Mesothelial cell of epicardium (in vitro differentiated cells): ENCODE measurements around the gene CTDSPL. TPM values are rescaled to one million over a fixed set of nuclear protein-coding genes. Genes with fewer than 3 reads are reported as not detected.

ENCODE experiments used
- DNase-seq, 2 experiments: peaks; one replicate each; pipeline ENCODE4 v3.0.0; 2021; ENCODE audit warnings: low spot score in 2 of 2; ENCODE audit not compliant: unreplicated experiment in 2 of 2
- H3K27ac Mint-ChIP-seq: 2 replicates; pipeline ENCODE4 v1.8.0; 2021; ENCODE audit warnings: mixed read lengths
- H3K27me3 Mint-ChIP-seq: 2 replicates; pipeline ENCODE4 v1.8.0; 2021; ENCODE audit warnings: low read depth, mixed read lengths
- H3K36me3 Mint-ChIP-seq: 2 replicates; pipeline ENCODE4 v1.8.0; 2021; ENCODE audit warnings: mixed read lengths
- H3K4me1 Mint-ChIP-seq: 2 replicates; pipeline ENCODE4 v1.8.0; 2021; ENCODE audit warnings: mixed read lengths
- H3K4me3 Mint-ChIP-seq: 2 replicates; pipeline ENCODE4 v1.8.0; 2021; ENCODE audit warnings: mild to moderate bottlenecking, moderate library complexity, mixed read lengths
- H3K9me3 Mint-ChIP-seq: 2 replicates; pipeline ENCODE4 v1.8.0; 2021; ENCODE audit warnings: mixed read lengths
- CTCF ChIP-seq: fragments of 200-600 bp; sonication (generic); IDR thresholded peaks from one replicate; pipeline ENCODE4 v1.5.0; 2021; ENCODE audit warnings: antibody characterized with exemption; ENCODE audit not compliant: unreplicated experiment
- total RNA-seq: library from RNA; stranded (reverse); gene quantifications from 3 replicates; pipeline ENCODE4 v1.2.1, GENCODE V29; 2021

Gene CTDSPL
- total RNA-seq, 1 donor from 2014 or later, result 29.9 TPM

- H3K9me3 Mint-ChIP-seq, result no peaks in the 10 kb centered on the region
- H3K36me3 Mint-ChIP-seq, result no peaks in the 10 kb centered on the region
- no peaks in the 10 kb centered on the region for H3K27me3 Mint-ChIP-seq
- TF ChIP-seq CTCF, result no peak
- peaks cover 10% of the 10 kb centered on the region for H3K4me1 Mint-ChIP-seq
- no peak overlapping the region for H3K4me3 Mint-ChIP-seq
- DNase-seq, result no peak
- H3K27ac Mint-ChIP-seq, result no peak overlapping the region
Observed at GRCh38 chr3:37886395-37886794, 24.7 kb downstream of the CTDSPL start.

- H3K9me3 Mint-ChIP-seq, result no peaks in the 10 kb centered on the region
- H3K4me1 Mint-ChIP-seq, result peaks cover 10% of the 10 kb centered on the region
- TF ChIP-seq CTCF, result no peak
- H3K27ac Mint-ChIP-seq, result no peak overlapping the region
- no peak for DNase-seq
- H3K27me3 Mint-ChIP-seq, result no peaks in the 10 kb centered on the region
- no peaks in the 10 kb centered on the region for H3K36me3 Mint-ChIP-seq
- H3K4me3 Mint-ChIP-seq, result no peak overlapping the region
Observed at GRCh38 chr3:37887062-37887461, 25.4 kb downstream of the CTDSPL start.

GRCh38 chr3:37887824-37888223, 26.1 kb downstream of the CTDSPL start:
- DNase-seq, result no peak
- no peak for TF ChIP-seq CTCF
- H3K4me3 Mint-ChIP-seq, result no peak overlapping the region
- peaks cover 10% of the 10 kb centered on the region for H3K4me1 Mint-ChIP-seq
- H3K36me3 Mint-ChIP-seq, result no peaks in the 10 kb centered on the region
- no peaks in the 10 kb centered on the region for H3K27me3 Mint-ChIP-seq
- no peaks in the 10 kb centered on the region for H3K9me3 Mint-ChIP-seq
- H3K27ac Mint-ChIP-seq, result no peak overlapping the region

- Mint-ChIP-seq H3K27ac (no peak overlapping the region), H3K9me3 (no peaks in the 10 kb centered on the region), H3K4me3 (no peak overlapping the region), H3K4me1 (peaks cover 10% of the 10 kb centered on the region), H3K36me3 (no peaks in the 10 kb centered on the region), H3K27me3 (no peaks in the 10 kb centered on the region)
- no peak for DNase-seq
- TF ChIP-seq CTCF, result no peak
Observed at GRCh38 chr3:37888421-37888820, 26.7 kb downstream of the CTDSPL start.

- peaks cover 5% of the 10 kb centered on the region for H3K36me3 Mint-ChIP-seq
- TF ChIP-seq CTCF, result no peak
- peaks cover 5% of the 10 kb centered on the region for H3K4me1 Mint-ChIP-seq
- no peak for DNase-seq
- H3K9me3 Mint-ChIP-seq, result peaks cover 13% of the 10 kb centered on the region
- H3K27ac Mint-ChIP-seq, result no peak overlapping the region
- H3K4me3 Mint-ChIP-seq, result no peak overlapping the region
- no peaks in the 10 kb centered on the region for H3K27me3 Mint-ChIP-seq
Observed at GRCh38 chr3:37890522-37890921, 28.8 kb downstream of the CTDSPL start.

GRCh38 chr3:37891227-37891626, 29.5 kb downstream of the CTDSPL start:
- DNase-seq, result no peak
- H3K27me3 Mint-ChIP-seq, result no peaks in the 10 kb centered on the region
- H3K4me1 Mint-ChIP-seq, result peaks cover 5% of the 10 kb centered on the region
- peaks cover 5% of the 10 kb centered on the region for H3K36me3 Mint-ChIP-seq
- peaks cover 13% of the 10 kb centered on the region for H3K9me3 Mint-ChIP-seq
- TF ChIP-seq CTCF, result no peak
- no peak overlapping the region for H3K4me3 Mint-ChIP-seq
- no peak overlapping the region for H3K27ac Mint-ChIP-seq
